GM18868 (cell line): ENCODE measurements around the gene TIGD3.
A peak's percentile ranks its signal among the peaks of the same experiment; 100 is the strongest.

Experiments used
- ATAC-seq: cut with Tn5 transposase; IDR thresholded peaks from one replicate; pipeline ENCODE4 v1.9.1; 2021; ENCODE audit warnings: mild to moderate bottlenecking, moderate library complexity; ENCODE audit not compliant: unreplicated experiment

The TIGD3 gene

DNA sequence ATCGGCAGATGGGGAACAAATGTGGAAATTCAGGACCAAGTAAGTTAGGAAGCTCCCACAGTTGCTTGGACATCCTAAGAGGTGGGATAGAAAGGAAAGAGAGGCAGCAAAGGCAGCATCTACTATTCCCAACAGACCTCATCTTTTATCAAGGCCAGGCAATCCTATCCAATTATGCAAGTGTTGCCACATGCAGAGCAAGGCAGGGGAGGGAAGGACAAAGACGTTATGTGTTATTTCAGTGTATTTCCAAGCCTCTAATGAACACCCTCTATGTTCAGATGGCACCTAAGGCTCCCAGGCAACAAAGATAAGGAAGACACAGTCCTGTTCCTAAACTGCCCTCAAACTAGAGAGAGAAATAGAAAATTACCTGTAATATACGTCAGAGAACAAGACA is 9.2 kb downstream of the TIGD3 start:
- ATAC-seq = no peak

DNA sequence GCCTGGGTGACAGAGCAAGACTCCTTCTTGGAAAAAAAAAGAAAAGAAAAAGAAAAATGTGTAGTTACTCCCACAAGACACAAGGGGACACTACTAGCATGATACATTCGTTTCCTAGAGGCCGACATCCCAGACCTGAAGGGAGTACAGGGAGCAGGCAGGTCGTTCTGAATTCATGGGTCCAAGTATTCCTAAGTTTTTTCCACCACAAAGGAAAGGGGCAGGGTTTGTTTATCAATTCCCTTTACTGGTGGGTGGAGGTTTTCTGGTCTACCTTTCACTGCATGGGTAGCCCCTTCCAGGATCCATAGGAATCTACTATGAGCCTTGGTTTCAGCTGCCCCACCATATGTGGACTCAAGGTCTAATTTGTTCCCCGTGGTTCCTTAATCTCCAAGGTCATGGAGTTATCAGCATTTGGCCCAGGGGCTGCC is 11.8 kb downstream of the TIGD3 start:
- no peak for ATAC-seq

DNA sequence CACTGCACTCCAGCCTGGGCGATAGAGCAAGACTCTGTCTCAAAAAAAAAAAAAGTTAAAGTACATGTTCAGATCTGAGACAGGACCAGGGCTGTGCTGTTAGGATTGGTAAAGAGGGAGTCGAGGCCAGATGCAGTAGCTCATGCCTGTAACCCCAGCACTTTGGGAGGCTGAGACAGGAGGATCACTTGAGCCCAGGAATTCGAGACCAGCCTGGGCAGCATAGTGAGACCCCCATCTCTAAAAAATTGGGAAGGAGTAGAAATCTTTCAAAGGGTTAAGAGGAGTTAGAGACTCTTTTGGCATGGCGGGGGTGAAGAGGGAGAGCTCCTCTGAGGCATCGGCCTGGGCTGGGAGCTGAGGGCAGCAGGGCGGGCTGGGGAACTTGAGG is 16.1 kb downstream of the TIGD3 start:
- ATAC-seq = no peak

GRCh38 chr11:65373839-65374580 is 19.5 kb downstream of the TIGD3 start:
- ATAC-seq = no peak

DNA sequence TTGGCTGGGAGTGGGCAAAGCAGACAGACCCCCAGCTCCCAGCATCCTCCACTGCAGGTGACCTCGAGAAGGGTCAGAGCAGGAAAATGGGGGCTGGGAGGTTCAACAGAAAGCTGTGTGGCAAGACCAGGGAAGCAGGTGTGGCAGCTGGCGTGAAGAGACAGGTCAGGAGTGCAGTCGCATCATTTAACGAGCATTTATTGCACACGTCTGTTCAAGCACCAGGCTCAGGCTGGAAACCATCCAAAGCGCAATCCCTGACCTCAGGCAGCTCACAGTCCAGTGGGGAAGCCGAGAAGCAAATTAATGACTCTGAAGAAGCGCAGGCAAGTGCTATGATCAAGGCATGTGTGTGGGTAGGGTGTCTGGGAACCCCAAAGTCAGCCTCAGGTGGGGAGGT is 20.5 kb downstream of the TIGD3 start:
- ATAC-seq = no peak

DNA sequence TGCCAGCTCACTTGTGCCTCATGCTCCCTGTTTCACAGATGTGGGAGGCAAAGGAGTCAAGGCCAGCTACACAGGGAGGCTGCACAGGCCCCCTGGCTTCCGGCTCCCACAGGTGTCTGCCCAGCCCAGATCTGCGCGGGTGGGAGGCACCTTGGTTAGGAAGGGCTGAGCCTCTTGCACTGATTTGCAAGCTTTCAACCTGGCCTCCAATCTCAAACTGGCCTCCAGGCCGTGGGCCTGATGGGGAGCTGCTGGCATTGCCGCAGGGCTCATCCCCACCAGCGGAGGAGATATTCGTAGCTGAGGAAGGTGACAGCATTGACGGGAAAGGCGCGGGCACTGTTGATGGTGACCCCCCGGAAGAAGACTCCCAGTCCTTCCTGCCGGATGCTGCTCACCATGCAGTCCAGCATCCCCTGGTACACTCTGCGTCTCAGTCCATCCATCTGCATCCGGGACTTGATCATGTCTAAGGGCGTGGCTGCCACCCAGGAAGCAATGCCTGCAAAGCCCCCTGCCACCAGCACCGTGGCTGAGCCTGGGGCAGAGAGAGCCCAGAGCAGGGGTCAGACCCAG is 21.7 kb downstream of the TIGD3 start:
- no peak for ATAC-seq

DNA sequence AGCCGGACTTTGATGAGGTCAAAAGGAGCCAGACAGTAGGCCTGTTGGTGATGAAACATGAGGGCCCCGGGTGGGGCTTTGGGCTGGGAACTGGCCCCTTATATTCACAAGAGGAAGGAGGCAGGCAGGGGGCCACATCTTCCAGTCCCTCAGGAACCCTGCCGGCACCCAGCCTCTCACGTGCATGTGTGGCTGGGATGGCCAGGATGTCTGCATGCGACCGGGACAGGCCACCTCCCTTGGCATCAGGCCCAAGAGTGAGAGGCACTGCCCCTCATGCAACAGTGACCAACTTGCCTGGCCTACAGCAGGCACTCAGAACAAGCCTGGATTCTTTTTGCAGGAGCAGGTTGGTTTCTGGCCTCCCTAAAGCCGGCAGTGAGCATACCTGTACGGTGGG is 22.5 kb downstream of the TIGD3 start:
- no peak for ATAC-seq

DNA sequence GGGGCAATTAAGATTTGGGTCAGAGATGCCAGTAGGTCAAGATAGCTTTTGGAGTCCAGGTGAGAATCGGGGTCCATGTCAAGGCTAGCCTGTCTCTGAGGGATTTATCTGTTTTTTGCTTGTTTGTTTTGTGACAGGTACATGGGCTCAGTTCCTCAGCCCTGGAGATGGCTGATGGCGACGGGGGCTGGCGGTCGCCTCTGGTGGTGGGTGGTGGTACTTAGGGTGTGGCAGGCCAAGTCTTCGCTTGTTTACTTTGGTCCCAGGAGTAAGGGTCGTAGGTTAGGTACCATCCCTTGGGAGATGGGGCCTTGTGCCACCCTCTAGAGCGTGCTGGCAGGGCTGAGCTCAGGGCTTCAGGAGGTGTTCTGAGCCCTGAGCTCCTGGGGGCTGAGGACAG is 23.2 kb downstream of the TIGD3 start:
- no peak for ATAC-seq

- no peak for ATAC-seq
Measured at GRCh38 chr11:65378208-65378927, 23.8 kb downstream of the TIGD3 start.

GRCh38 chr11:65378928-65379638 is 24.5 kb downstream of the TIGD3 start:
- no peak for ATAC-seq

DNA sequence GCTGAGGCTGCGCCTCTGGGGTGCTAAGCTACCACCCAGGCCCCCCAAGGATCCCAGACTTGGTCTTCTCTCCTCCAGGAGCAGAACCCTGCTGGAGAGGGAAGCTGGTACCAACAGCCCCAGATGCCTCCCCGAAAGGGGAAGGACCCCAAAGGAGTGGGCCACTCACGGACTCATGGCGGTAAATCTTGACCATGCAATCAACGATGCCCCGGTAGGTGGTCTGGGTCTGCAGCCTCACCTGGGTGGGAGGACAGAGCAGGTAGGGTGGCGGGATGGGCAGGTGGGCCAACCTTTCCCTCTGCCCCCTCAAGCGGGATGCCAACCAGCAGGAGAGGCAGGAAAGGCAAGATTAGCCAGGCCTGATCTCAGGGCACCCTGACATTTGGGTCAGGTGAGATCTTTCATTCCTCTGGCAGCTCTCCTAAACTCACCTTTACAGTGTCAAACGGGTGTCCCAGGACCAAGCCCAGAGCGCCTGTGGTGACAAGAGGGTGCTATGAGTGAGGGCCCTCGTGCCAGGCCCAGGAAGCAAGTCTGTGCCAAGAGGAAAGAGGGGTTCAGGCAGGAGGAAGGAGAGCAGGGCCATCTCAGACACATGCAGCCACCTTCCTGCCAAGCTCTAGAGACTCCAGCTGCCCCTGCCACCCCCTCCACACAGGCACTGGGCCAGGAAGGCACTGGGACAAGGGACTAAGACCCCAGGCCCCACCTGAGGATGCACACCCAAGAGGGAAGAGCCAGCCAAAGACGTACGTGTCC is 25.3 kb downstream of the TIGD3 start:
- ATAC-seq = no peak

DNA sequence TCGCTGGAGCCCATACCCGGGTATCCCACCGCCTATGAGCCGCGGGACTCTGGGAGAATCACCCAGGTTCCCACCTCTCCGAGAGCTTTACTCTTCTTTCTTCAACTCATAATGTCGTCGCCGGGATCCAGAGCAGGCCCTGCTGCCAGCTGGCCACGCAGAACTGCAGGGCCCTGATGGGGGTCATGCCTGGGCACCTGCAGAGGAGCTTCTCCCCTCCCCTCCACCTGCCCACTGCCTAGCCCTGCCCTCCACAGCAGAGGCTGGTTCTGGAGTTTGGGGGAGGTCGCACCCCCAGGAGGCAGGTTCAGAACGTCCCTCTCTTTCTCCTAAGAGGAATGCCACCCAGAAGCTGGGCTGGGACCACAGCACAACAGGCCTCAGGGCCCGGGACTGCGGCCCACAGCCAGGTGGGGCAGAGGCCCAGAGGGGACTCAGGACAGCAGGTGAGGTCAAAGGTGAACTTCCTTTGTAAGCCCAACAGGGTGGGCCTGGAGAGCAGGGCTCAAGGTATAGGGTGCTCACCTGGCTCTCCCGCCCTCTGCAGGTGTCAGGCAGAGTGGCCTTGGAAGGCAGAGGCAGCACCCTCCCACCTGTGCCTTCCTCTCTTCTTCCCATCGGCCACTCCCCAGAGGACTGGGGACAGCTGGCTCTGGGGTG is 26.0 kb downstream of the TIGD3 start:
- ATAC-seq = no peak

- no peak for ATAC-seq
Measured at GRCh38 chr11:65381716-65382032, 27.1 kb downstream of the TIGD3 start.

- ATAC-seq = peak; percentile 73
Measured at GRCh38 chr11:65382033-65382803, 27.7 kb downstream of the TIGD3 start, which contains the start of gene SLC25A45. Gene SLC25A45, minus strand, starts transcription at chr11:65382646. Its CDS starts 695 bp downstream, at chr11:65381951.

DNA sequence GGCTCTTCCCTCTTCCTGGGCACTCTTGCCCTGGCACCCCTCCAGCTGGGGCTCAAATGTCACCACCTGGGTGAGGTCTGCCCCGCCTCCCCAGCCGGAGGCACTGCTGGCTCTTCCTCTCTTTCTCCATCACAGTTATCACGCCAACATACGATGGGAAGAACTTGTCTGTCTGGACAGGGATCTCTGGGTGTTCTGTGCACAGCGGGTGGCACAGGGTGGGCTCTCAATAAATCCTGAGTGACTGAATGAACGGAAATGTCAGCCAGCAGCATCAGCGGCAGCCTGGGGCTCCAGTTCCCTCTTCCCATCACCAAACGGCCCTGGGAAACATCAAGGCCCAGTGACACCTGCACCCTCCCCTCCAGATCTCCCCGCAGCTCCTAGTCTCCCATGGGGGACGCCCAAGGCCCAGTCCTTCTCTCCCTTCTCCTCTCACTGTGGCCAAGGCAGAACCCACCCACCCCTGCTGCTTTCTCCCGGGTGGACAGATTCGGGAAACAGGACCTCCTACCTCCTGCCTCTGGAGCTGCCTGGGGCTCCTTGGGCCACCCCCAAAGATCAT is 28.3 kb downstream of the TIGD3 start:
- no peak for ATAC-seq

GRCh38 chr11:65383778-65384177 is 29.2 kb downstream of the TIGD3 start:
- ATAC-seq = no peak

DNA sequence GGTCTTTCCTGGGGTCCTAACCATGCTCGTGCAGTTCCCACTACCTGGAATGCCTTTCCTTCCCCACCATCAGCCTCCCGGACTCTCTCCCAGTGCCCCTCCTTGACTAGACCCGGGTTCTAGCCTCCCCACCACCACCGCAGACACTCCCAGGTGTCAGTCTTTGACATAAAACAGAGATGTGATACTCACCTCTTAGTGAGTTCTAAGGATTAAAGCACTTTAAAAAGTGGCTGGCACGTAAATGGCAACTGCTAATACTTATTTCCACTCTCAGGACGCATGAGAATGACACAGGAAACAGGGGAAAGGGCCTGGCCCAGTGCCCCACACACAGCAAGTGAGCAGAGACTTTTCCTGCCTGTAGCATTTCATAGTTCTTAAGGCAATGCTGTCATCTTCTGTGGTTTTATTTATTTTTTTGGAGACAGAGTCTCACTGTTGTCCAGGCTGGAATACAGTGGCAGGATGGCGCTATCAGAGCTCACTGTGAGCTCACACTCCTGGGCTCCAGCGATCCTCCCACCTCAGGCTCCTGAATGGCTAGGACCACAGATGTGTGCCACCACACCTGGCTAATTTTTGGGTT is 29.8 kb downstream of the TIGD3 start:
- no peak for ATAC-seq

GRCh38 chr11:65386307-65387140 is 32.0 kb downstream of the TIGD3 start, which contains the start of gene FRMD8:
Gene FRMD8, plus strand, starts transcription at chr11:65386637. Its CDS starts 400 bp downstream, at chr11:65387037.
- ATAC-seq = peak; percentile 39
